DND-41 (cell line): ENCODE measurements around the gene DDIAS.
A peak's percentile ranks its signal among the peaks of the same experiment; 100 is the strongest.
"Not testable (repeated sequence)": the region's sequence is repeated elsewhere in the genome, so short reads cannot be mapped to it uniquely, and the experiment has no call there.

Experiments used
- ATAC-seq: fragments of 200-7000 bp; cut with Tn5 transposase; 3 replicates; pipeline ENCODE4 v1.9.1; 2021; ENCODE audit warnings: low read depth; ENCODE audit not compliant: insufficient read depth
- DNase-seq: peaks from one replicate; pipeline ENCODE4 v3.0.0-alpha.2; 2020
- H2AFZ ChIP-seq: 2 replicates; pipeline ENCODE4 v1.6.0; 2012; ENCODE audit warnings: low read depth, low read length
- H3K27ac ChIP-seq: 2 replicates; pipeline ENCODE4 v1.5.1; 2012; ENCODE audit warnings: low read length, inconsistent platforms
- H3K27me3 ChIP-seq: fragments of 200-600 bp; sonication (generic); 2 replicates; pipeline ENCODE4 v1.6.0; 2012; ENCODE audit warnings: low read length, mild to moderate bottlenecking, inconsistent platforms; ENCODE audit not compliant: insufficient read depth, poor library complexity
- H3K36me3 ChIP-seq: 2 replicates; pipeline ENCODE4 v1.5.1; 2012; ENCODE audit warnings: low read length, inconsistent platforms; ENCODE audit not compliant: insufficient read depth
- H3K4me1 ChIP-seq: 2 replicates; pipeline ENCODE4 v1.5.1; 2012; ENCODE audit warnings: mild to moderate bottlenecking, low read length; ENCODE audit not compliant: insufficient read depth
- H3K4me2 ChIP-seq: 2 replicates; pipeline ENCODE4 v1.6.0; 2012; ENCODE audit warnings: mild to moderate bottlenecking, moderate library complexity, low read length, inconsistent platforms; ENCODE audit not compliant: insufficient read depth
- H3K4me3 ChIP-seq, 2 experiments: fragments of 200-600 bp in 1 of 2; shearing (Covaris generic) in 1 of 2; 2 replicates each; pipeline ENCODE4 v1.5.1; 2012 to 2016; ENCODE audit warnings: inconsistent platforms in 2 of 2, low read length in 2 of 2, mild to moderate bottlenecking in 2 of 2, low read depth in 1 of 2, moderate library complexity in 1 of 2
- H3K79me2 ChIP-seq: 2 replicates; pipeline ENCODE4 v1.6.0; 2012; ENCODE audit warnings: low read length, inconsistent platforms; ENCODE audit not compliant: insufficient read depth
- H3K9ac ChIP-seq: 2 replicates; pipeline ENCODE4 v1.6.0; 2012; ENCODE audit warnings: low read depth, mild to moderate bottlenecking, inconsistent platforms, low read length, moderate library complexity
- H3K9me3 ChIP-seq: 2 replicates; pipeline ENCODE4 v1.5.1; 2012; ENCODE audit warnings: low read length, moderate library complexity, mild to moderate bottlenecking, inconsistent platforms; ENCODE audit not compliant: insufficient read depth, severe bottlenecking
- H4K20me1 ChIP-seq: 2 replicates; pipeline ENCODE4 v1.6.0; 2012; ENCODE audit warnings: low read length; ENCODE audit not compliant: insufficient read depth
- CTCF ChIP-seq: IDR thresholded peaks from 2 replicates; pipeline ENCODE4 v1.5.1; 2012; ENCODE audit warnings: borderline replicate concordance, low read length, moderate library complexity, mild to moderate bottlenecking; ENCODE audit not compliant: poor library complexity, severe bottlenecking; ENCODE audit errors: extremely low read depth
- EZH2 ChIP-seq: IDR thresholded peaks from 3 replicates; pipeline ENCODE4 v1.6.1; 2012; ENCODE audit warnings: borderline replicate concordance, low read depth, mild to moderate bottlenecking, moderate library complexity, low read length, inconsistent platforms; ENCODE audit not compliant: severe bottlenecking

Gene DDIAS

GRCh38 chr11:82955736-82956453 is 54.4 kb downstream of the DDIAS start:
- H3K27ac ChIP-seq, result peak overlapping the region; percentile 90
- not testable (repeated sequence) for H3K27me3 ChIP-seq, H4K20me1 ChIP-seq, H3K36me3 ChIP-seq, H3K9me3 ChIP-seq, H3K79me2 ChIP-seq
- peak; percentile 92 for DNase-seq
- peak overlapping the region; percentile 50 for H3K9ac ChIP-seq
- ATAC-seq, result peak; percentile 86
- TF ChIP-seq CTCF, result peak; percentile 6
- peaks cover 35% of the 10 kb centered on the region for H3K4me1 ChIP-seq
- peak overlapping the region in 1 of 2 experiments; percentile 48; a peak in 2 of 4 replicates for H3K4me3 ChIP-seq
- peak overlapping the region; percentile 88 for H2AFZ ChIP-seq
- H3K4me2 ChIP-seq, result peak overlapping the region; percentile 63

GRCh38 chr11:82959987-82960778 is 58.6 kb downstream of the DDIAS start:
- Histone ChIP-seq H3K4me2 (peak overlapping the region; percentile 56), H3K27ac (peak overlapping the region; percentile 72), H3K4me1 (peaks cover 37% of the 10 kb centered on the region), H3K36me3 (no peaks in the 10 kb centered on the region), H3K9ac (peak overlapping the region; percentile 38), H3K27me3 (no peaks in the 10 kb centered on the region), H4K20me1 (no peaks in the 10 kb centered on the region), H3K4me3 (peak overlapping the region in 1 of 2 experiments; percentile 33; a peak in 2 of 4 replicates), H3K79me2 (no peaks in the 10 kb centered on the region), H3K9me3 (no peaks in the 10 kb centered on the region), H2AFZ (peak overlapping the region; percentile 82)
- TF ChIP-seq EZH2 (no peak), CTCF (no peak)
- DNase-seq, result peak; percentile 33
- ATAC-seq, result peak; percentile 68

- Histone ChIP-seq H3K4me3 (no peak overlapping the region), H4K20me1 (no peaks in the 10 kb centered on the region), H3K36me3 (no peaks in the 10 kb centered on the region), H3K9ac (peak overlapping the region; percentile 38; the same call in 1 of the 2 replicates), H3K9me3 (no peaks in the 10 kb centered on the region), H3K4me2 (peak overlapping the region; percentile 56; the same call in 1 of the 2 replicates), H2AFZ (peak overlapping the region; percentile 82), H3K79me2 (no peaks in the 10 kb centered on the region), H3K27ac (peak overlapping the region; percentile 72), H3K27me3 (no peaks in the 10 kb centered on the region), H3K4me1 (peaks cover 32% of the 10 kb centered on the region)
- DNase-seq (no peak), ATAC-seq (no peak)
- TF ChIP-seq EZH2, result no peak
- no peak for TF ChIP-seq CTCF
Measured at GRCh38 chr11:82960779-82961143, 59.2 kb downstream of the DDIAS start.

- not testable (repeated sequence) for H3K36me3 ChIP-seq, H2AFZ ChIP-seq, H3K4me2 ChIP-seq, H3K4me3 ChIP-seq, DNase-seq, H3K27ac ChIP-seq, H3K27me3 ChIP-seq, H3K79me2 ChIP-seq, H4K20me1 ChIP-seq, ATAC-seq, H3K9ac ChIP-seq, H3K9me3 ChIP-seq
- peaks cover 21% of the 10 kb centered on the region for H3K4me1 ChIP-seq
Measured at GRCh38 chr11:82962021-82962420, 60.5 kb downstream of the DDIAS start.
